Iris pigment epithelial cell (primary cell): Measurements from ENCODE around the gene SIM2.

Experiments
- DNase-seq: peaks from one replicate; pipeline ENCODE4 v3.0.0-alpha.2; 2011; ENCODE audit warnings: low read depth

The SIM2 gene

DNA sequence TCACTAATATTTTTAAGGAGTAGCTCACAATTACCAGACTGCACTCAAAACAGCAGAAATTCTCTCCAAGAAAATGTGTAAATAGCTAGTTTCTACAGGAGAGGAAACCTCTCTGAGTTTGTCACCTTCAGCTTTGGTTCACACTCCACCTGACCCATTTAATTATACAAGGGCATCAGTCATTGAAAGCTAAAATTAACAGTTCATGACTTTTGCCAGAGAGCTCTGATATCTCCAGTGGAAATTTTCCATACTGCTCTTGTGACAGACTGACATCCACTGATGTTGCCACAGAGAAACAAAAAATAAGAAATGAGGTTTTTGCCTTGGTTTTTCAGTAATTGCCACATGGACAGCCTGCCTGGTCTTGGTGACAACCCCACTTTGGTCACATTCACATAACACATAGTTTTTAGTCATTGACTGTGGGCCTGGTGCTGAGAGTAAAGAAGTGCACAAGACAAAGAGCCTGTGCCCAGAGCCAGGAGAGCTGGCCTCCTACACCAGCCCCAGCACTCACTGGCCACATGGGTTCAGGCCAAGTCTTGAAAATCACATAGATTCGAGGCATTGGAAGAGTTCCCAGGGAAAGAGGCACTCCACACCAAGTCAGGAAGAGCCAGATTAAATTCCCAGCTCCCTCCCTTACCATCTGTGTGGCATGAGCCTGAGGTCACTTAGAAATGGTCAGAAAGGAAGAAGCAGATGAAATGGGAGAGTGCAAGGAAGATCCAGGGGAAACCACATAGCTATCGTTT is 13.8 kb upstream of the SIM2 start:
- DNase-seq, result no peak

DNA sequence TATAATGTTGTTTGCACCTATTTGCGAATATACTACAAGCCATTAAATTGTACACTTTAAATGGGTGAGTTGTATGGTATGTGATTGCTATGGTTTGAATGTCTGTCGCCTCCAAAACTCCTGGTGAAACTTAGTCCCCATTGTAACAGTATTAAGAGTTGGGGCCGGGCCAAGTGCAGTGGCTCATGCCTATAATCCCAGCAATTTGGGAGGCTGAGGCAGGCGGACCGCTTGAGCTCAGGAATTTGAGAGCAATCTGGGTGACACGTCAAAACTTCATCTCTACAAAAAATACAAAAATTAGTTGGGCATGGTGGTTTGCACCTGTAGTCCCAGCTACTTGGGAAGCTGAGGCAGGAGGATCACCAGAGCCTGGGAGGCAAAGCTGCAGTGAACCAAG is 12.0 kb upstream of the SIM2 start:
- no peak for DNase-seq

DNA sequence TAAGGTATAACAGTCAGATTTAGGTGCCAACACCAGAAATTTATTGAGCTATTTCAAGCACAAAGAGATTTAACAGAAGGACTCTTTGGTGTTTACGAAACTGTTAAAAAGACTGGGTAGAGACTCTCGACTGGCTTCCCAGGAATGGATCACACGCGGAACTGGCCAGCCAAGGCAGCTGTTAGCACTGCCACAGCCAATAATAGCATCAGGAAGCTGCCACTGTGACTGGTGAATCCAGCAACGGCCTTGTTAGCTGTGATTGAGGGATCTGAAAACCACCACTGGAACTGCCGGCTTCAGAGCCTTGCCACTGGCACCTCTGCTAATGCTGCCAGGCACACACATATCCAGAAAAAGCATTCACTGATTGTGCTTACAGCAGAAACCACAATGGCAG is 10.6 kb upstream of the SIM2 start:
- DNase-seq, result no peak

DNA sequence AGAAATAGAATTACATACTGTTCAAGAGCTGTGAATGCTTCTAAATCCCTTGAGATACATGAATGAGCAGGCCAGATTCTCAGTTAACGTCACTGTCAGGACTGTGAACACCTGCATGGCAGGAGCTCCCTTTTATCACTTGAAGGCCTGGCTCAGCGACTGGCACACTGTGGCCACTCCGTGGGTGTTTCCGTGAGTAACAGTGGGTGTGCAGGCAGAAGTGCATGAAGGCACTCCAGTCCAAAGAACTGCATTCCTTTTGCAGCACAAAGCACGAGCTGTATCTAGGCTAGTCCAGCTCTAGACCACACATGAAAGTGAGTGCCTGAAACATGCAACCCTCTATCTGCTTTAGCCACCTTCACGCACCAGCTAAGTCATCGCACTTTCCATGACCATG is 9.6 kb upstream of the SIM2 start:
- DNase-seq, result no peak

DNA sequence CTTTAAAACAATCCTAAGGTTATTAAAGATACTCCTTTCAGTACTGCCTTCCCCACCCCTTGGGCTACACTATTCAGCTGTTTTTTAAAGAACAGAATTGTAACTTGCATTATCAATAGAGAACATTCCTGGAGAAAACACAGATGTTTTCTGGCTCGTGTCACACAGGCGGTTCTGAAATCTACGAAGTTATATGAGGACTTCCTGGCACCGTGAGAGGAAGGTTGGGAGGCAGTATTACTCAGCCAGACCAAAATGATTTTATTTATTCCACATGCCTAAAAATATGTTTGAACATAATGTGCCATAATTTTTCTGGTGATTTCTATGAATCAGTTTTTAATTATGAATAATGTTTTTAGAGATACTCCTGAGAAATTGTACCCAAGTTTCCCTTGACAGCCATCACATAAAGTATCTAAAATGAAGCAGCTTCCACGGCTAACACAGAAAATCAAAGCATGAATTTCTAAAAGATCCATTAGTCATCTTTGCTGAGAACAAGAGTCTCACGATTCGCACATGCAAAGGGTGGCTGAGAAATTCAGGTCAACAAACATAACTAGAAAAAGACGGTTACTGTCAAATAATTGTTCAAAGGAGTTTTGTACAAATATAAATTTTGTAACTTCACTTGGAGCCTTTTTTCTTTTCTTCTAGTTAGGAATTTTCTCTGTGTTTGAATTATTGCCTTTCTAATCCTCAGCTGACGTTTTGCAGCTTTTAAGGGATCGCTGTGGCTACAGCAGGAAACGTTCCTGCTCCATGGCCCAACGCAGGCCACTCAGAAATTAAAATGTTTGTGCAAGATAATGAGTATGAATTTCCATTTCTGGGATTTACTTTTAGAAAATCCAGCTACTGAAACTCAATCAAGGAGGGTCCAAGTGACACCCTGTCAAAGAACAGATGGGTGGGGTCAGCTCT is 8.0 kb upstream of the SIM2 start:
- DNase-seq, result no peak

DNA sequence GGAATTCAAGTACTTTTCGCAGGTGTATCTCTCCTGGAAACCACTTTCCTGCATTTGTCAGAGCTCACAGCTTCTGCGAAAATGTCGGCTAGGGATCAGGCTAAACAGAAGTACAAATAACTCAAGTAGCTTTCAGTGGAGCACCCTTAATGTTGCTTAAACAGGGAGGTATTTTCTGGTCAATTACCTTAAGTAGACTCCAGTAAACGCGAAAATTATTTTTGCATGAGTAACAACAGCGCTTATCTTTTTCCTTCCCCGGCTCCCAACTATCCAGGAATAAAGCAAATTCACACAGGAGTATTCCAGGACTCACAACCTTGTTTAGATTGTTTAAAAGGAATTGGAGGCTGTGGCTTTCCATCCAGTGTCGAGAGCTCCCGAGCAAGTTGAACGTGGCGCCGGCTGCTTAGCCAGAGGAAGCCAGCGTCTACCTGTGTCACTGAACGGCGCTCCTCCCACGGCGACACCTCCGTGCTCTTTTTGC is 7.3 kb upstream of the SIM2 start:
- no peak for DNase-seq

DNA sequence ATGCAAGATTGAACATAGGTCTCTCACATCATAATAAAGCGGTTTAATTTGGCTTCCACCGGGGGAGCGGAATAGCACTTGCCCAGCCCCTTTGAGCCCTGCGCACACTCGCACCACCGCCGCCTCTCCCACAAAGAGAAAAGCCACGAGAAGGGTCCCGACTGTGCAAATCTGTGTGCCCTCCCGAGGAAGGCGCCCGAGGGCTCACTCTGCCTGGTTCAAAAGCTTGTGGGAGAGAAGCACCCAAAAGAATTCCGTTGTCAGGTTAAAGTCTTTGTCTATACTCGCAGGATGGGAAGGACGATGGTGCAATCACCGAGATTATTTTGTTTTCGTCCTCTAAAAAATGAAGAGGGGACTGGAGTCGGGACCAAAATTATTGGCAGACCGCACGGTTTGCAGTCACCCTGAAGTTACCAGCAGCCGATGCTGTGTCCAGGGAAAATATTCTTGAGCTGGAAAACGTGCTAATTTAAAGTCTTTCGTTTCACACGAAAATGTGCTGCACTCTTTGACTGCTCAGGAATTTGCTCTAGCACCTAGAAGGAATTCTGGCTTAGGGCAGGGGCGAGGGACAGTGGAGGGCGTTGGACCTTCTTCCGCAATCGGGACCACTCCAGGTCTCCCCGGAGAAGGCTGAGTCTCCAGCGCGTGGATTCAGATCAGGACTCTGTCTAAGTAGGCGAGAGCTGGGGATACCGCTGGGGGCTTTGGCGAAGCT is 6.6 kb upstream of the SIM2 start:
- DNase-seq, result no peak

DNA sequence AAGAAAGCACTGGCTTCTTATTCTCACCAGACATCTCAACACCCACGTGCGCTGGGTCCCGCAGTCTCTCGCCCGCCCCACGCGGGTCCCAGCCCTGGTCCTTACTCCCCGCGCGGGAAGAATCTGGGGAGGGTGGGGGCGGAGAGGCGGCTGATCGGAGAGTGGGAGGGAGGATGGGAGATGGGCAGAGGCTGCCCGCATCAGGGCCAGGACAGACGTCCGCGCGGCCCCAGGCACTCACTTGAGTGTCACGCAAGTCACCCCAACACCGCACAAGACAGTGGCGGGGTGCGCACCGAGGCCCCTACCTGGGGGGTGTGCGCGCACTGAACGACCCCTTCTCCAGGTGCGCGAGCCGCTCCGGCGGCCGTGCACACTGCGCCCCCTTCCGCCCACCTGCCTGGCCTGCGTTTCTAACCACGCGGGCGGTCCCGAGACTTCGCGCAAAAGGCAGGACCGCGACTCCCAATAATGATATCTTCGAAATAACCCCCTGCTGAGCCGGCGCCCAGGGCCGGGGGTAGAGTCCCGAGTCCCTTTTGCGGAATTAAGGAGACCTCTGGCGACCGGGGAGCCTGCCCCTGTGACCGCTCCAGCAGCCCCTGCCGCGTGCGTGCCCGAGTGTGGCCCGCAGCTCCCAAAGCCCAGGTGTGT is 6.0 kb upstream of the SIM2 start:
- DNase-seq, result no peak

DNA sequence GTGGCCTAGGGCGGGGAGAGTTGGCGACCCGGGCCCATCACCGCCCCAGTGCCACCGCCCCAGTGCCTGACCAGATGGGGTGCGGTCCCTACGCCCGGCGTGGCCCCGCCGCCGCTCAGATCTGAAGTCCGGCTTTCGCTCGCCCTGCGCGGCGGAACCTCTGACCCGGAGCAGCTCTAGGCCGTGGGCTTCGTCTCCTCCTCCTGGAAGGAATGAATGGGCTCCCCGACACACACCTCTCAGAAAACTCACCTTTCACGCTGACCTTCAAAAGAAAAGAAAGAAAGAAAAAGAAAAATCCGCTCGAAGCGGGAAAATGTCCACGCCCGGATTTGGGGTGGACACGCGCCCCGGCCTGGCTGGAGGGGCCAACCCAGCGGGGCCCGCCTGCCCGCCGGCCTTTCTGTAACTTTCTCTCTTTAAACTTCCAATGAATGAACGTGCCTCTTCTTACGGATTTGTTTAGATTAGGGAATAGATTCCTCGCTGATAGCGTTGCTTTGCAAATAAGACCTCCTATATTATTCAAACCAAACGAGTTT is 5.4 kb upstream of the SIM2 start:
- DNase-seq, result no peak

DNA sequence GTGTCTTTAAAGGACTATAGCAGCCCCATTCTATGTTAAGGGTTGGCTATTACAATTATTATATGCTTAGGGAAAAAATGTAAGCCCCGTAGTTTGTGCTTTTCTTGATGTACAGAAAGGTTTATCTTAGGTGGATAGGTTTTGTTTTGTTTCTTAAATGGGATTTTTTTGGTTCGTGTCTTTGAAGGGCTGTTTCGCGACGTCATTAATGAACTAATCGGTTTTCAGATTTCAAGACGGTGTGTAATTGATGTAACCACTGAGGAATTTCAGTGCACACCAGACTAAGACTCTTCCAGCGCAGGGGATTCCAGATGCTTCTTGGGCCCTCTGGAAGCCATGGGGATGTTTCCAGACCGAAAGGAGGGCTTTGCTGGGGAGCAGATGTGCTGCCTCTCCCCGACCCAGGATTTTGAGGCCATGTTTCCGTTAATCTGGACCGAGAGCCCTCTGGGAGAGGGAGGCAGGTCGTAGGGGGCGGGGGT is 4.8 kb upstream of the SIM2 start:
- DNase-seq, result no peak

DNA sequence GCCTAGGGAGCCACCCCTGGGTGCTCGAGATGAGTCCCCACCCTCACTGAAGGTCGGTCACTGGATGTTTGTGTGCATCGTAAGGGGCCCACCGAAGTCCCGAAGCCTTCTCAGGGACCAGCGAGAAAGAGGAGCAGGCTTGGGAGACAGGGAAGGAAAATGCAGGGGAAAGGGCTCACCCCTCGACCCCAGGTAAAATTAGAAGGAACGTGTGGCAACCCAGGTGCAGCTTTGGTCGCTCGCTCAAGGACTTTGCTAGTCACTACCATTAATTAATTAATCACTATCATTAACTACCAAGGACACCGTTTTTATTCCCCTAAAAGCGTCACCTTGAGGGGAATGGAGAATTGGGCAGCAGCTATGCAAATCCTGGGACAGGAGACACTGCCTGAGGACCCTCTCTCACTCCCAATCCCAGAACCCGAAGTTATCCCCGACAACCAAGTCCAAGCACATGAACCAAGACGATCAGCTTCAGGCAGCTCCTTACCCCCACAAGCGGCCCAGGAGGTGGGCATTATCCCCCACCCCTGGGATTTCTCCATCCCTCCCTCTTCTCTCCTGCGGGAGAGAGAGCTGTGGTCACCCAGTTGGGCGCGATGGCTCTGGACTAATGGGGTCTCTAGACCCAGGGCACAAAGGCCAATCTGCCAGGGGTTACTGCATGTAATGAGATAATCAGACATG is 4.2 kb upstream of the SIM2 start:
- DNase-seq, result no peak

DNA sequence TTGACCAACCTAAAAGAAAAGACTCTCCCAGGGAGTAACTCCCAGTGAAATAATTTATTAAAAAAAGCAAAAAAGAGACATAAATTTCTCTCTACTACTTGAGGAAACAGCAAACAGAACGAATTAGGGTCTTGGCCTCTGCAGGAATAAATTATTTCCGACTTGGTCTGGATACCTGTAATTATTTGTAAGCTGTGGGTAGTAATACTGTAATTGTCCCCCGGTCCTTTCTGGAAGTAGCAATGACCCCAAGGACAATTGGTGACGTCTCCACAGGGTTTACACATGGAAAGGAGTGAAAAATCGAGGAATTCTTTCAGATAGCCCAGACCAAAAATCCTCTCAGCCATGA is 3.7 kb upstream of the SIM2 start:
- DNase-seq, result no peak

DNA sequence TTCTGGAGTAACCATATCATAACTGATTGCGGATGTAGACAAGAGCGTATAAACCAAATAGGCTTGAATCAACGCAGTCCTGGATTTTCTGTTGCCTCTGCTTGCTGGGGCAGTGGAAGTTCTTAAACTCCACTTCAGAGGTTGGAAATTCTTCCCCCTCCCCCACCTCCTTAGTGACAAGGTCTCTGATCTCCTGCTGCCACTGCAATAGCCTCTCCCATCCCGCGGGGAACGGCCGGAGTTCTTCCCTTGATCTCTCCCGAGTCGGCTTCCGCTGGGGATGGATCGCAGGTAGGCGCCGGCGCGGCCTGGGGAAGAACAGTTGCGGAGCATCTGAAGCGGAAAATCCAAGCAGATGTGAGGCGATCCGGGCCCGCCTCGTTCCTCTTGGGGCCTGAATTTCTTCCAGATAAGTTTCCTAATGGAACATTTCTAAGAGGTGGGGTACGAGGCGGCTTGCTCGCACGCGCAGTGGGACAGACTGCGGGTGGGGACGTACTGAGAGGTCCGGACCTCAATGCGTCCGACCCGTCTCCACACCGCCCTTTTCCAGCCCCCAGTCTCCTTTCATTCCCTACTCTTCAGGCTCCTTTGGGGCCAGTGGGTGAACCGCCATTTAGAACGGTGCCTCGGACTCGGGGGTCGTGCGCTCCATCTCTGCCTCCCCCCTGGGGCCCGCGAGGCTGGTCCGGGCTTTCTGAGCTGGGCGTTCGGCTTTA is 3.1 kb upstream of the SIM2 start:
- DNase-seq, result no peak

DNA sequence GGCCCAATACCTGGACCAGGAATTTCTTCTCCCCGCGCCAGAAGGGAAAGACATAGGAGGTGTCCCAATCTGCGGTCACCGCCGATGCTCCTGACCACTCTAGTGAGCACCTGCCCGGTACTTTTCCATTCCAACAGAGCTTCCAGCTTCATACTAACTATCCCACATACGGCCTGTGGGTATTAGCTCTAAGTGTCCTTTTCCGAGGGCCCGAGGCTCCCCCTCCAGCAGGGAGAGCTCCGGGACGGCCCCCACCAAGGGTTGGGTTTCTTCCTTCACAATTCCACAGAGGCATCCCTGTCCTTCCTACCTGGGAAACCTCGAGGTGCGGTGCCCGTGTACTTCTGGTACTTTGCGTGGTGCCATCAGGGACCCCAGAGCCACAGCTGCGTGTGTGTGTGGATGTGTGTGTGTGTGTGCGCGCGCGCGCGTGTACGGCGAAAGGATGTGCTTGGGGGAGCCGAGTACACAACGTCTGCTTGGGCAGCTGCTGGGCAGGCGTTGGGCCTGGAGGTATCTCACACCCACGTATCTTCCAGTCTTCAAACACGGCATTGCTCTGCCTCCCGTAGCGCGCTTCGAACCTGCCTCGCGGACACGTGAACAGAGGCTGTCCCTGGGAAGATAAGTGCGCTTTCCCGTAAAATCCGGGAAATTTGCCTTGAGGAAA is 2.4 kb upstream of the SIM2 start:
- DNase-seq, result no peak

DNA sequence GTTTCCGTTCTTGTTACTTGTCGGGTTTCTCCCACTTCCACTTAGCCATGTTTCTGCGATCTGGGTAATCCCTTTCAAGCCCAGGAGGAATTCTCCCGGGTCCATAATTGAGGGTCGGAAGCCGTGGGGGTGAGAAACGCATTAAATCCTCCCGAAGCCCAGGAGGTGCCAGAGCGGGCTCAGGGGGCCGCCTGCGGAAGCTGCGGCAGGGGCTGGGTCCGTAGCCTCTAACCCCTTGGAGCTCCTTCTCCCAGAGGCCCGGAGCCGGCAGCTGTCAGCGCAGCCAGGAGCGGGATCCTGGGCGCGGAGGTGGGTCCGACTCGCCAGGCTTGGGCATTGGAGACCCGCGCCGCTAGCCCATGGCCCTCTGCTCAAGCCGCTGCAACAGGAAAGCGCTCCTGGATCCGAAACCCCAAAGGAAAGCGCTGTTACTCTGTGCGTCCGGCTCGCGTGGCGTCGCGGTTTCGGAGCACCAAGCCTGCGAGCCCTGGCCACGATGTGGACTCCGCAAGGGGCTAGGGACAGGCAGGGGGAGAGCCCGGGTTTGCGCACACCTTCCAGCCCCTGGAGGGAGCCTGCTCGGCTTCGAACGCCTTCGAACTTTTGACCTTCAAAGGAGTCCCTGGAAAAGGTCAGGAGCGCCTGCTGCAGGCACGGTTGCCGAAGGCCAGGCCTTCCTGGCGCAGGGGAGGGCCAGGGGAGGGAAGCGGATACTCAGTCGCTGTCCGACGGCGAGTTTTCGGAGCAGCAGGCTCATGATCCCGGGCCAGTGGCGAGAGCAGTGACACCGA is 1.7 kb upstream of the SIM2 start:
- no peak for DNase-seq

DNA sequence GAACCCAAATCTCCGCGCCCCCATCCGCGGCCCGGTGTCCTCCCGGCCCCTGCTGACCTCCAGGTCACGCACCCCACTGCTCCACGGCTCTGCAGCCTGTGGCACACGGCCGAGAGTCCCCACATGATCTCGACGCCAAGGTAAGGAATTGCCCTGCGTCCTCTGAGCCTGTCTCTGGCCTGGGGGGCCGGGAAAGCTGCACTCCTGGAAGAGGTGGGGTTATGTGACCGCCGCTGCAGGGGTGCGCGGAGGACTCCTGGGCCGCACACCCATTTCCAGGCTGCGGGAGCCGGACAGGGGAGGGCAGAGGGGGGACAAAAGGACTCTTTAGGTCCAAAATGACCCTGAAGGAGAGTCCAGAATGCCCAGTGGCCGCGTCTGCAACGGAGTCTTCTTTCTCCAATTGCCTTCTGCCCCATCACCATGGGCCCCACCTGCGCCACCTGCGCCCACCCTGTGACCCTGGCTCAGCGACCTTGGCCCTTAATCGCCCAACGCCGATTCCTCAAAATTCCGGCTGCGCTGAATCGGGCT is 997 bp upstream of the SIM2 start:
- no peak for DNase-seq

DNA sequence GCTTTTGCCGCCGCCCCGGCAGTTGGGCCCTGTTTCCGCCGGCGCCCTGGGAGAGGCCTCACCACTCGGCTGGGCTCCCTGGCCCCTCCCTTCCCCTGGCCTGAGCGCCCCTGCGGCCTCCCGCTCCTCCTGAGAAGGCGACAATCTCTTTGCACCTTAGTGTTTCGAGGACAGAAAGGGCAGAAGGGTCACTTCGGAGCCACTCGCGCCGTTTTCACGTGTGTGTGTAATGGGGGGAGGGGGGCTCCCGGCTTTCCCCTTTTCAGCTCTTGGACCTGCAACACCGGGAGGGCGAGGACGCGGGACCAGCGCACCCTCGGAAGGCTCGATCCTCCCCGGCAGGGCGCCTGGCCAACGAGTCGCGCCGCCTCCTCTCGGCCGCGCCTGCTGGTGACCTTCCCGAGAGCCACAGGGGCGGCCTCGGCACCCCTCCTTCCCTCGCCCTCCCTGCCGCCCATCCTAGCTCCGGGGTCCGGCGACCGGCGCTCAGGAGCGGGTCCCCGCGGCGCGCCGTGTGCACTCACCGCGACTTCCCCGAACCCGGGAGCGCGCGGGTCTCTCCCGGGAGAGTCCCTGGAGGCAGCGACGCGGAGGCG is 432 bp upstream of the SIM2 start:
- no peak for DNase-seq

DNA sequence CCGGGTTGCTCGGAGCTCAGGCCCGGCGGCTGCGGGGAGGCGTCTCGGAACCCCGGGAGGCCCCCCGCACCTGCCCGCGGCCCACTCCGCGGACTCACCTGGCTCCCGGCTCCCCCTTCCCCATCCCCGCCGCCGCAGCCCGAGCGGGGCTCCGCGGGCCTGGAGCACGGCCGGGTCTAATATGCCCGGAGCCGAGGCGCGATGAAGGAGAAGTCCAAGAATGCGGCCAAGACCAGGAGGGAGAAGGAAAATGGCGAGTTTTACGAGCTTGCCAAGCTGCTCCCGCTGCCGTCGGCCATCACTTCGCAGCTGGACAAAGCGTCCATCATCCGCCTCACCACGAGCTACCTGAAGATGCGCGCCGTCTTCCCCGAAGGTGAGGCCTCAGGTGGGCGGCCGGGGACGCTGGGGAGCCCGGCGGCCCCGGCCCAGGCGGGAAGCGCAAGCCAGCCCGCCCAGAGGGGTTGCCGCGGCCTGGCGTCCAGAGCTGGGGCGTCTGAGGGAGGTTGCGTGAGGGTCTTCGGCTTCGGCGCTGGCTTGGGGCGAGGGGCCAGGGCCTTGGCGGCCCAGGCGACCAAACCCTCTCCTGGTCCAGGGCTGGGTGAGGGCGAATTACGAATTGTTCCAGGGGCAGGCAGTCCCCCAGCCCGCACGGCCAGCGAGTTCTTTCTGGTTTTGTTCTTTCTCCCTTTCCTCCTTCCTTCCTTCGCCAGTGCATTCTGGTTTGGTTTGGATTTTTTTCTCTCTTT is 805 bp downstream of the SIM2 start:
- DNase-seq, result no peak
